GM23338 (cell line): ENCODE measurements around the gene TMEM59.

Experiments used
- CTCF ChIP-seq, 2 experiments: fragments of 200-600 bp in 1 of 2; sonication (generic) in 1 of 2; conservative IDR thresholded peaks; 2 replicates each; pipeline versions ENCODE4 v1.5.1 to v1.6.1; 2016 to 2017; ENCODE audit warnings: antibody characterized with exemption in 2 of 2, low read depth in 2 of 2, mild to moderate bottlenecking in 2 of 2, moderate library complexity in 1 of 2
- EZH2 ChIP-seq: fragments of 200-600 bp; sonication (generic); IDR thresholded peaks from one replicate; pipeline ENCODE4 v1.8.0; 2017; ENCODE audit warnings: antibody characterized with exemption, mild to moderate bottlenecking, low read depth; ENCODE audit not compliant: unreplicated experiment
- REST ChIP-seq: IDR thresholded peaks from one replicate; pipeline ENCODE4 v1.6.1; 2018; ENCODE audit warnings: antibody characterized with exemption; ENCODE audit not compliant: unreplicated experiment

GRCh38 chr1:54041806-54042205, 11.2 kb downstream of the TMEM59 start:
- TF ChIP-seq CTCF (conservative IDR thresholded peaks at IDR 0.05; ENCODE audit: low read depth in 2 of 2) (no peak), REST (no peak), EZH2 (no peak)
